ENCODE data around the gene GTSE1. TPM values are rescaled to one million over a fixed set of nuclear protein-coding genes. Genes with fewer than 3 reads are reported as not detected.

Gene GTSE1
- total RNA-seq, 1 donor = 10.4 TPM

- TF ChIP-seq, protein P1, sequence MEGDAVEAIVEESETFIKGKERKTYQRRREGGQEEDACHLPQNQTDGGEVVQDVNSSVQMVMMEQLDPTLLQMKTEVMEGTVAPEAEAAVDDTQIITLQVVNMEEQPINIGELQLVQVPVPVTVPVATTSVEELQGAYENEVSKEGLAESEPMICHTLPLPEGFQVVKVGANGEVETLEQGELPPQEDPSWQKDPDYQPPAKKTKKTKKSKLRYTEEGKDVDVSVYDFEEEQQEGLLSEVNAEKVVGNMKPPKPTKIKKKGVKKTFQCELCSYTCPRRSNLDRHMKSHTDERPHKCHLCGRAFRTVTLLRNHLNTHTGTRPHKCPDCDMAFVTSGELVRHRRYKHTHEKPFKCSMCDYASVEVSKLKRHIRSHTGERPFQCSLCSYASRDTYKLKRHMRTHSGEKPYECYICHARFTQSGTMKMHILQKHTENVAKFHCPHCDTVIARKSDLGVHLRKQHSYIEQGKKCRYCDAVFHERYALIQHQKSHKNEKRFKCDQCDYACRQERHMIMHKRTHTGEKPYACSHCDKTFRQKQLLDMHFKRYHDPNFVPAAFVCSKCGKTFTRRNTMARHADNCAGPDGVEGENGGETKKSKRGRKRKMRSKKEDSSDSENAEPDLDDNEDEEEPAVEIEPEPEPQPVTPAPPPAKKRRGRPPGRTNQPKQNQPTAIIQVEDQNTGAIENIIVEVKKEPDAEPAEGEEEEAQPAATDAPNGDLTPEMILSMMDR (IDR thresholded peaks at IDR 0.05; ENCODE audit: insufficient read depth, low read depth, low read length) = no peak
- no peak for DNase-seq (ENCODE audit: low read depth)
- H3K4me3 ChIP-seq (ENCODE audit: low read depth, low read length) = no peak overlapping the region
These were observed 41.2 kb downstream of the GTSE1 start for GRCh38 chr22:46337870-46338269.

- DNase-seq (ENCODE audit: low read depth) = no peak
- H3K4me3 ChIP-seq (ENCODE audit: low read depth, low read length) = no peak overlapping the region
- TF ChIP-seq, protein P1 (IDR thresholded peaks at IDR 0.05; ENCODE audit: insufficient read depth, low read depth, low read length) = no peak
These were observed 42.0 kb downstream of the GTSE1 start for GRCh38 chr22:46338636-46339035.

DNA sequence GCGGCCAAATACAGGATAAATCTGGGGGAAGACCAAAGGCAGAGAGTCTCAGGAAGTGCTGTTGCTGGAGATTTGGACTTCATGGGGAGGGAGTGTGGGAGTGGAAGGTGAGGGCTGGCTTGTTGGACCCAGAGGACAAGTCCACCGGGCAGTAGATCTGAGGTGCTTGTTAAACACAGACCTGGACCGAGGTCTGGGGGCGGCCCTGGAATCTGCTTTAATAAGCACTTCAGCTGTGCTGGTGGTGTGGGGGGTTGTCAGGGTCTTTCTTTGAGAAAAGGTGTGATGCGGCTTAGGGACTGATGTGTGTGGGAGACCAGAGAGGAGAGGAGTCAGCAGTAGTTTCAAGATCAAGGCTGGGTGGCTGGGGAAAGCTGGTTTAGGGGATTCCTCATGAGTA is 43.3 kb downstream of the GTSE1 start:
- TF ChIP-seq, protein P1 (IDR thresholded peaks at IDR 0.05; ENCODE audit: insufficient read depth, low read depth, low read length) = no peak
- DNase-seq (ENCODE audit: low read depth) = no peak
- no peak overlapping the region for H3K4me3 ChIP-seq (ENCODE audit: low read depth, low read length)

GRCh38 chr22:46340676-46341075 is 44.0 kb downstream of the GTSE1 start:
- no peak for DNase-seq (ENCODE audit: low read depth)
- no peak overlapping the region for H3K4me3 ChIP-seq (ENCODE audit: low read depth, low read length)
- TF ChIP-seq, protein P1 (IDR thresholded peaks at IDR 0.05; ENCODE audit: insufficient read depth, low read depth, low read length) = no peak

GRCh38 chr22:46346680-46347405 is 50.2 kb downstream of the GTSE1 start:
- H3K4me3 ChIP-seq (ENCODE audit: low read depth, low read length) = no peak overlapping the region
- TF ChIP-seq, protein P1 (IDR thresholded peaks at IDR 0.05; ENCODE audit: insufficient read depth, low read depth, low read length) = no peak
- no peak for DNase-seq (ENCODE audit: low read depth)

DNA sequence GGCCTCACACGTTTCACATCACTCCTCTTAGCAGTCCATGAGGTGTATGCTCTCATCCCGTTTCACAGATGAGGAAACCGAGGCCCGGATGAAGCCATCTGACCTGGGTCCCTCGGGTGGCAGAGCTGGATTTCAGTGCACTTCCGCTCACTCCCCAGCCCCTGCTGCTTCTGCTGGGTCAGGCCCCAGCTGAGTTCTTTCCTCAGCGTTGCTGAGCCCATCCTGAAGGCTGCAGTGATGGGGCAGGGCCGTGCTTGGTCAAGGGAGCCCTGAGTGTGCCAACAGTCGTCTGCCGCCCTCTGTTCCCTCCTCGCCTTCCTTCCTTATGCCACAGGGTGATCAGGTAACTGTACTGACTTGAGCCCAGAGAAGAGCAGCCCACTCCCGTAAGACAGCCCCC is 51.0 kb downstream of the GTSE1 start:
- TF ChIP-seq, protein P1 (IDR thresholded peaks at IDR 0.05; ENCODE audit: insufficient read depth, low read depth, low read length) = no peak
- DNase-seq (ENCODE audit: low read depth) = no peak
- H3K4me3 ChIP-seq (ENCODE audit: low read depth, low read length) = no peak overlapping the region
